NCI-H1092 (cell line): ENCODE measurements around the gene RADIL.

Experiments used
- DNase-seq: peaks from one replicate; lab custom pipeline; 2025; lab: John Stamatoyannopoulos, UW

RADIL gene

GRCh38 chr7:4831723-4832495 is 51.6 kb downstream of the RADIL start:
- DNase-seq: no peak

GRCh38 chr7:4830176-4830575 is 53.3 kb downstream of the RADIL start:
- DNase-seq: peak; percentile 31

GRCh38 chr7:4828720-4829383 is 54.7 kb downstream of the RADIL start:
- DNase-seq: no peak

GRCh38 chr7:4825081-4825480 is 58.4 kb downstream of the RADIL start:
- DNase-seq: no peak

GRCh38 chr7:4824120-4824775 is 59.3 kb downstream of the RADIL start:
- DNase-seq: no peak

GRCh38 chr7:4823441-4824119 is 59.9 kb downstream of the RADIL start:
- no peak for DNase-seq

GRCh38 chr7:4822677-4823076 is 60.8 kb downstream of the RADIL start:
- no peak for DNase-seq

GRCh38 chr7:4820967-4821471 is 62.5 kb downstream of the RADIL start:
- no peak for DNase-seq

GRCh38 chr7:4820405-4820966 is 63.0 kb downstream of the RADIL start:
- DNase-seq: no peak

- DNase-seq: no peak
Measured at GRCh38 chr7:4819560-4820404, 63.7 kb downstream of the RADIL start.

GRCh38 chr7:4818000-4818794 is 65.3 kb downstream of the RADIL start:
- no peak for DNase-seq

- no peak for DNase-seq
Measured at GRCh38 chr7:4817178-4817901, 66.2 kb downstream of the RADIL start.

GRCh38 chr7:4816419-4817080 is 67.0 kb downstream of the RADIL start:
- no peak for DNase-seq

GRCh38 chr7:4815609-4816418 is 67.7 kb downstream of the RADIL start:
- no peak for DNase-seq

GRCh38 chr7:4815121-4815520 is 68.4 kb downstream of the RADIL start:
- DNase-seq: no peak

- DNase-seq: no peak
Measured at GRCh38 chr7:4814433-4814832, 69.1 kb downstream of the RADIL start.

- DNase-seq: no peak
Measured at GRCh38 chr7:4809666-4810065, 73.8 kb downstream of the RADIL start.

GRCh38 chr7:4809091-4809591 is 74.4 kb downstream of the RADIL start:
- no peak for DNase-seq
